ENCODE measurements around the gene SMIM45.

SMIM45 gene

GRCh38 chr22:42001706-42002105 lies 49.8 kb downstream of the SMIM45 start:
- Histone ChIP-seq H4K91ac (ENCODE audit: insufficient read length, low read depth, low read length) (no peak overlapping the region), H3K56ac (ENCODE audit: insufficient read length, low read depth, low read length) (no peak overlapping the region), H2BK20ac (ENCODE audit: low read depth, low read length, poor library complexity, severe bottlenecking) (no peak overlapping the region), H4K8ac (replicated peaks; ENCODE audit: insufficient read length, low read depth, low read length) (no peak overlapping the region), H3K4me2 (ENCODE audit: insufficient read depth, insufficient read length, low read length) (no peak overlapping the region), H2BK120ac (ENCODE audit: low read depth, low read length, poor library complexity, severe bottlenecking) (no peak overlapping the region), H2BK12ac (ENCODE audit: insufficient read length, low read depth, low read length) (no peak overlapping the region), H3K18ac (ENCODE audit: insufficient read length, low read depth, low read length) (no peak overlapping the region), H3K4me1 (ENCODE audit: insufficient read depth, low read length) (no peaks in the 10 kb centered on the region), H2AFZ (ENCODE audit: low read length) (no peak overlapping the region), H3K14ac (ENCODE audit: insufficient read depth, low read length) (no peak overlapping the region), H2BK15ac (ENCODE audit: low read depth, low read length) (no peak overlapping the region), H3K23me2 (ENCODE audit: insufficient read length, low read depth, low read length, poor library complexity, severe bottlenecking) (no peaks in the 10 kb centered on the region), H3K9ac (ENCODE audit: extremely low read depth, insufficient read length, low read length) (no peak overlapping the region), H3K27me3 (ENCODE audit: insufficient read depth, low read length) (no peaks in the 10 kb centered on the region), H3K9me3 (ENCODE audit: control insufficient read depth, low read depth, low read length) (no peaks in the 10 kb centered on the region), H4K20me1 (ENCODE audit: control insufficient read depth, insufficient read depth, insufficient read length) (no peaks in the 10 kb centered on the region), H3K27ac (ENCODE audit: insufficient read length, low read depth, low read length) (no peak overlapping the region), H3K79me2 (ENCODE audit: insufficient read depth, low read length) (no peaks in the 10 kb centered on the region), H4K5ac (ENCODE audit: insufficient read length, low read depth, low read length) (no peak overlapping the region), H3T11ph (ENCODE audit: low read length) (no peak overlapping the region), H3K79me1 (ENCODE audit: insufficient read depth, low read depth, low read length, poor library complexity, severe bottlenecking) (no peaks in the 10 kb centered on the region), H3K23ac (ENCODE audit: insufficient read length, low read depth, low read length) (no peak overlapping the region), H2AK5ac (ENCODE audit: insufficient read length, low read length) (no peak overlapping the region), H3K4ac (ENCODE audit: low read depth, low read length) (no peak overlapping the region), H2BK5ac (ENCODE audit: insufficient read length, low read length) (no peak overlapping the region)
- peaks cover 6% of the 10 kb centered on the region in 2 experiments; a peak in 3 of 4 replicates for H3K4me1 Mint-ChIP-seq
- TF ChIP-seq CTCF (conservative IDR thresholded peaks at IDR 0.05), result no peak
- H3K4me3 Mint-ChIP-seq, result no peak overlapping the region
- no peaks in the 10 kb centered on the region; a peak in 1 of 5 replicates for H3K9me3 Mint-ChIP-seq
- no peak overlapping the region for H3K27ac Mint-ChIP-seq
- DNase-seq, result no peak
- H3K27me3 Mint-ChIP-seq (ENCODE audit: low read depth), result peaks cover 49% of the 10 kb centered on the region
- no CpG with 5 or more reads among the region's 12 CpGs for WGBS (ENCODE audit: extremely low coverage, insufficient read length, low lambda C conversion rate)
- peaks cover 0 to 4% (median 0%) of the 10 kb centered on the region in 3 experiments; a peak in 4 of 7 replicates for H3K36me3 Mint-ChIP-seq (ENCODE audit: insufficient read depth in 1 of 3, low read depth in 3 of 3)
